Spinal cord (tissue), 10 donors: ENCODE measurements around the gene TSG101. TPM values are rescaled to one million over a fixed set of nuclear protein-coding genes. Genes with fewer than 3 reads are reported as not detected.

Source experiments
- DNase-seq, 6 donors: peaks; one replicate each; pipeline versions ENCODE4 v3.0.0 to v3.0.0-alpha.2; 2013 to 2015; ENCODE audit warnings: low spot score in 6 of 6, low read depth in 4 of 6
- H3K27ac ChIP-seq: one replicate; pipeline ENCODE4 v1.5.1; 2013; ENCODE audit warnings: low read depth, low read length, control low read depth
- H3K27me3 ChIP-seq: one replicate; pipeline ENCODE4 v1.6.1; 2013; ENCODE audit warnings: low read length; ENCODE audit not compliant: control insufficient read depth, insufficient read depth
- H3K36me3 ChIP-seq: one replicate; pipeline ENCODE4 v1.6.1; 2013; ENCODE audit warnings: low read length; ENCODE audit not compliant: control insufficient read depth, insufficient read depth
- H3K4me1 ChIP-seq: one replicate; pipeline ENCODE4 v1.6.1; 2013; ENCODE audit warnings: low read length; ENCODE audit not compliant: control insufficient read depth, insufficient read depth
- H3K4me3 ChIP-seq: one replicate; pipeline ENCODE4 v1.5.1; 2013; ENCODE audit warnings: low read depth, low read length, control low read depth
- H3K9me3 ChIP-seq: one replicate; pipeline ENCODE4 v1.6.1; 2013; ENCODE audit warnings: low read length; ENCODE audit not compliant: control insufficient read depth, insufficient read depth
- WGBS: methylation state at CpG from one replicate; pipeline ENCODE4 v1.1.5; 2013; ENCODE audit warnings: missing lambda C conversion rate; ENCODE audit not compliant: insufficient coverage; 5-methylcytosine and 5-hydroxymethylcytosine counted together
- polyA plus RNA-seq, 2 donors: library from polyadenylated mRNA; unstranded; fragments of 120-200 nt; gene quantifications; one replicate each; pipeline ENCODE4 v1.2.1, GENCODE V29; 2013; ENCODE audit not compliant: insufficient read length in 2 of 2
- total RNA-seq, 2 donors: library from RNA; depleted of rRNA in 1 of 2; stranded (reverse); fragments of 120-200 nt in 1 of 2; fragments of >200 nt in 1 of 2; gene quantifications; one replicate each; pipeline versions ENCODE4 v1.2.3 to v1.2.4, GENCODE V29; 2013 to 2014
- donor health status: healthy.

Gene TSG101
- total and polyA plus RNA-seq, 4 donors, result 75.4 to 110 (median 84.2) TPM

DNA sequence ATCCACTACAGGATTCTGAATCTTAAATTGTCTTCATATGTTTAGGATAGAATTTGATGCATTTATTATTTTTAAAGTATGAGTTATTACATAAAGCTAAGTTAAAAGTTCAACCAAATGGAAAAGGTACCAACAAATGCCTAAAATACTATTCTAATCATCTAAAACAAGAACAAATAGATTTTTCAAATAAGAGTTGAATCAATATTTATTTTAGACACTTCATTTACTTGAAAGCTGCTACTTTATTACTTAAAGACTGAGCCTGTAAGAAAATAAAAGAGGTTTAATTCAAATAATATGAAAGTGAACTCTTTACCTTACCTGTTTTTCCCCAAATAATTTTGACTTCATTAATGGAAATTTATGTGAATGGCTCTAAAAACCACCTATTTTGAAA, 54.2 kb downstream of the TSG101 start:
- Histone ChIP-seq H3K4me1 (no peaks in the 10 kb centered on the region), H3K27me3 (no peaks in the 10 kb centered on the region)

DNA sequence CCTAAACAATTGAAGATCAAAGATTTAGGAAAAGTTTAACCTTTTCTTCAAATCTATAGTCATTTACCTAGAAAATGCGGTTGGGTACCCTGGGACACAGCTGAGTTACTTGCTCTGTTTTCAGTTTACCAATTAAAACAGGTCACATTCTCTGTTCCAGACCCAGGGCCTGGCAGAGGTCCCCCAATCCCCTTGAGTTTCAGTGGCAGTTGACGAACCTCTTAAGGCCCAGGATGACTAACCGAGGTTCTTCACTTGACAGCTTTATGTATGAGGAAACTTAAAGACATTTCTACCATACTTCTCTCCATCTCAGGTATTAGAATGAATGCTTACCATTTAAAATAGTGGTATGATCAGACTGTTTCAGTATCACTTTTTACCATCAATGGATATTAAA, 54.7 kb downstream of the TSG101 start:
- Histone ChIP-seq H3K9me3 (no peaks in the 10 kb centered on the region), H3K4me3 (no peak overlapping the region), H3K27me3 (no peaks in the 10 kb centered on the region), H3K27ac (no peak overlapping the region), H3K36me3 (peaks cover 4% of the 10 kb centered on the region), H3K4me1 (no peaks in the 10 kb centered on the region)
- 90% methylated on average over 2 of the region's 3 CpGs for WGBS
- no peak for DNase-seq

More for the DNA sequence above, 54.2 kb downstream of the TSG101 start:
- H3K9me3 ChIP-seq, result no peaks in the 10 kb centered on the region
- peaks cover 7% of the 10 kb centered on the region for H3K36me3 ChIP-seq
- H3K4me3 ChIP-seq, result no peak overlapping the region
- no peak for DNase-seq
- H3K27ac ChIP-seq, result no peak overlapping the region

DNA sequence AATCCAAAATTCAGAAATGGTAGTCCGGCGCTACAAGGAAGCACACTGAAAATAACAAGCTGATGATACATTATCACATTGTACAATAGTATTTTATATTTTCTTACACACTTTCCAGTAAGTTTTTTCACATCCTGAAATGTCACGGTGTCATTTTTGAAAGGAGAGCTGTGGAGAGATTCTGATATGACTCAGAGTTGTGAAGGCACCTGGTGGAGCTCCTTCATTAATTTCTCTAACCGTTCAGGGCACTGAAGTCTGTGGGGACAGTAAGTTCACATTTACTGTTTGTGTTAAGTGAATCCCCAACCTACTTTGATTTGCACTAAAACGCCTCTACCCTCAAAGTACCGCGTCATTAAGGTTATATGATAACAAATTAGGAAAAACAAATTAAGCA, 57.8 kb downstream of the TSG101 start:
- DNase-seq, result no peak
- Histone ChIP-seq H3K27me3 (no peaks in the 10 kb centered on the region), H3K9me3 (no peaks in the 10 kb centered on the region), H3K4me3 (no peak overlapping the region), H3K4me1 (no peaks in the 10 kb centered on the region), H3K27ac (no peak overlapping the region), H3K36me3 (no peaks in the 10 kb centered on the region)
- WGBS, result no CpG with 5 or more reads among the region's 7 CpGs

DNA sequence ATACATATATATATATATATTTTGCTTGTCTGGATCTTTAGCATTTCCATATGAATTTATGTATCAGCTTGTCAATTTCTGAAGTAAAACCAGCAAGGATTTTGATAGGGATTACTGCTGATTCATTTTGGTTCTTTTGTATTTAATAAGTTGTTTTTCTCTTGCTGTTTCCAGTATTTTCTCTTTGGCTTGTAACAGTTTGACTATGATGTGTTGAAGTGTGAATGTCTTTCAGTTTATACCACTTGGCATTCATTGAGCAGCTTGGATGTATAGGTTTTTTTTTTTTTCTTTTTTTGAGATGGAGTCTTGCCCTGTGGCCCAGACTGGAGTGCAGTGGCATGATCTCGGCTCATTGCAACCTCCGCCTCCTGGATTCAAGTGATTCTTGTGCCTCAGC, 58.7 kb downstream of the TSG101 start:
- DNase-seq, result no peak
- 90% methylated on average over 2 of the region's 2 CpGs for WGBS
- H3K9me3 ChIP-seq, result no peaks in the 10 kb centered on the region
- H3K27ac ChIP-seq, result no peak overlapping the region
- H3K36me3 ChIP-seq, result no peaks in the 10 kb centered on the region
- H3K4me1 ChIP-seq, result no peaks in the 10 kb centered on the region
- H3K27me3 ChIP-seq, result no peaks in the 10 kb centered on the region
- H3K4me3 ChIP-seq, result no peak overlapping the region

DNA sequence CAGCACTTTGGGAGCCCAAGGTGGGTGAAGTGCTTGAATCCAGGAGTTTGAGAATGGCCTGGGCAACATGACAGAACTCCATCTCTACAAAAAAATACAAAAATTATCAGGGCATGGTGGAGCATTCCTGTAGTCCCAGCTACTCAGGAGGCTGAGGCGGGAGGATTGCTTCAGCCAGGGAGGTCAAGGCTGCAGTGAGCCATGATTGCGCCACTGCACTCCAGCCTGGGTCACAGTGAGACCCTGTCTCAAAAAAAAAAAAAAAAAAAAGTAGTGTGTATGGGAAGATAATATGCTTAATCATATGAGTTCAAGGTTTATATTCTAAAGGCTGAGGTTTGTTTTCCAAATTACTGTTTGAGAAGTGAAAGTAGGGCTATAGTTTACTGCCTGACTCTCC, 60.3 kb downstream of the TSG101 start:
- Histone ChIP-seq H3K27me3 (no peaks in the 10 kb centered on the region), H3K36me3 (no peaks in the 10 kb centered on the region), H3K27ac (no peak overlapping the region), H3K4me3 (no peak overlapping the region), H3K9me3 (no peaks in the 10 kb centered on the region), H3K4me1 (no peaks in the 10 kb centered on the region)
- DNase-seq, result no peak
- WGBS, result 100% methylated on average over 1 of the region's 2 CpGs

DNA sequence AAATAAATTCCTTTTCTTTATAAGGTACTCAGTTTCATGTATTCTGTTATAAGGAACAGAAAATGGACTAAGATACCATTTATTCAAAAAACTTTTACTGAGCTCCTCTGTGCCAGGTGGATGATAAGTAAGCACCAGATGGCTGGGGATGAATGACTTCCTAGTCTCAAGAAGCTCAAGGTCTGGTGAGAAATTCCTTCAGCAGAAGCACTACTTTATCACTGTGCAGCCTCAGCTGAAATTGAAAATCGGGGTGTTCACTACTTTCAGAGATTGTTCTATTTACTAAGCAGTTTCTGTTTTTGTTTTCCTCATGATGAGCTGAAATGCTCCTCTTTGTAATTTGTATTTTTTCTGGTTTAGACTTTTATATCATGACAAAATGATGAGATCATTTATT, 63.3 kb downstream of the TSG101 start:
- Histone ChIP-seq H3K4me1 (no peaks in the 10 kb centered on the region), H3K4me3 (no peak overlapping the region), H3K36me3 (no peaks in the 10 kb centered on the region), H3K9me3 (no peaks in the 10 kb centered on the region), H3K27ac (no peak overlapping the region), H3K27me3 (no peaks in the 10 kb centered on the region)
- no CpG with 5 or more reads among the region's 1 CpG for WGBS
- peak in 1 of 6 donors; percentile 4 for DNase-seq

DNA sequence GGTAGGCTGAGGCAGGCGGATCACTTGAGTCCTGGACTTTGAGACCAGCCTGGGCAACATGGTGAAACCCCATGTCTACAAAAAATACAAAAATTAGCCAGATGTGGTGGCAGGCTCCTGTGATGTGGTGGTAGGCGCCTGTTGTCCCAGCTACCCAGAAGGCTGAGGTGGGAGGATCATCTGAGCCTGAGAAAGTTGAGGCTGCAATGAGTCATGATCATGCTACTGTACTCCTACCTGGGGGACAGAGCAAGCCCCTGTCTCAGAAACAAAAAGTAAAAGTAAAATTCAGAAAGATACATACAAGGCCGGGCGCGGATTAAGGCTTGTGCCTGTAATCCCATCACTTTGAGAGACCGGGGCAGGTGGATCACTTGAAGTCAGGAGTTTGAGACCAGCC, 64.8 kb downstream of the TSG101 start:
- Histone ChIP-seq H3K36me3 (no peaks in the 10 kb centered on the region), H3K27ac (no peak overlapping the region), H3K27me3 (no peaks in the 10 kb centered on the region), H3K4me3 (no peak overlapping the region), H3K4me1 (no peaks in the 10 kb centered on the region), H3K9me3 (no peaks in the 10 kb centered on the region)
- WGBS, result 96% methylated on average over 5 of the region's 6 CpGs
- no peak for DNase-seq

DNA sequence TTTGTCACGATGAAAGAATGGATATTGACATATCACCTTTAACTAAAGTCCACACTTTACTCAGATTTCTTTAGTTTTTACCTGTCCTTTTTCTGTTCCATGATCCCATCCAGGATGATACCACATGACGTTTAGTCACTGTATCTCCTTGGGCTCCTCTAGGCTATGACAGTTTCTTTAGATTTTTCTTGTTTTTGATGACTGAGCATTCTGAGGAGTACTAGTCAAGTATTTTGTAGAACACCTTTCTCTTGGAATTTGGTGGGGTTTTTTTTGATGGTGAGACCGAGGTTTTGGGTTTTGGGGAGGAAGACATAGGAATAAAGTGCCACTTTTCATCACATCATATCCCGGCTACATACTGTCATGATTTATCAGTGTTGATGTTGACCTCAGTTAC, 67.1 kb downstream of the TSG101 start:
- Histone ChIP-seq H3K4me1 (peaks cover 5% of the 10 kb centered on the region), H3K27me3 (no peaks in the 10 kb centered on the region), H3K27ac (no peak overlapping the region), H3K36me3 (no peaks in the 10 kb centered on the region), H3K4me3 (no peak overlapping the region), H3K9me3 (no peaks in the 10 kb centered on the region)
- DNase-seq, result no peak
- WGBS, result no CpG with 5 or more reads among the region's 4 CpGs

DNA sequence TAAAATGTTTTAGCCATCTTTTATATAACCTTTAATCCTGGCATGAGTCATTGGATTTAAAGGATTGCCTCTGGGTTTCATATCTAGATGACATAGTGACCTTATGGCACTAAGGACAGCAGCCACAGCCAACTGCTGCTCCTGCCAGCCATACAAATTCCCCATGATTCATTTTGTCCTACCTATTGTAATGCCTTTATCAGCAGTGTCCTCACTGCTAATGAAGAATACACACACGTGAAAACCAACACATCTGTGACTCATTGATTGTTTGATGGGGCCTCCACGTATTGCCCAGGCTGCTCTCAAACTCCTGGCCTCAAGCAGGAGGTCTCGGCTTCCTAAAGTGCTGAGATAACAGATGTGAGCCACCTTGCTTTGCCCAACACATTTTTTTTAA, 69.3 kb downstream of the TSG101 start:
- Histone ChIP-seq H3K36me3 (no peaks in the 10 kb centered on the region), H3K4me3 (no peak overlapping the region), H3K27ac (no peak overlapping the region), H3K4me1 (peaks cover 5% of the 10 kb centered on the region), H3K9me3 (no peaks in the 10 kb centered on the region), H3K27me3 (no peaks in the 10 kb centered on the region)
- DNase-seq, result no peak
- 40% methylated on average over 1 of the region's 3 CpGs for WGBS

DNA sequence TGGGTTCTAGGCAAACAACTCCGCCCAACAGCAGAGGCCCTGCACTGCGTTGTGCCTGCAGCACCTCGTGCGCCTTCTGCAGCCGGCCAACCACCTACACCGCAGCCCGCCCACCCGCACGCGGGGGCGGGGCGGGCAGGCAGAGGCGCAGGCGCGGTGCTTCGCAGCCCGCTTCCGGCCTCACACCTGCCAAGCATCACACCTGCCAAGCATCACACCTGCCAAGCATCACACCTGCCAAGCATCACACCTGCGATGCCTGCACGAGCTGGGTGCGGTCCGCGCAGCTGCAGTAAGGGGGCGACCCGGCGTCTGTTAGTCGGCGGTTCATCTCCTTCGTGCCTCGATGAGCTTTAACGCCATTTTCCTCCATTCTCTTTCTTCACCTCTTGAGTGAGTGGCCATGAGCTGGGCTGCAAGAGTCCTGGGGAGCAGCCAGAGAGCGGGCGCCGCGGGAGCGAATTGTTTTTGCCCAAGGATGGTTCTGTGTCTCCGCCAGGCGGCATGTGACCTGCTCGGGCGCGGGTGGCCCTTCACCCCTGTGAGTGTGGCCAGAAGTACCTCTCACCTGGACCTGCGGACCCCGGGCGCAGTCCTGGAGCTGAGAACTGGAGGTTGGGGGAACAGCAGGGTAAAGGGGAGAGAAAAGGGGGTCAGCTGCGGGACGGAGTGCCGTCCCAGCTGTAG, 70.9 kb downstream of the TSG101 start, which contains the start of gene LDHAL6A:
Gene LDHAL6A, plus strand, starts transcription at position 171 of the 687 bp plus-strand sequence. CDS start 825 bp downstream, outside the sequence.
- Histone ChIP-seq H3K9me3 (no peaks in the 10 kb centered on the region), H3K27me3 (no peaks in the 10 kb centered on the region), H3K4me1 (peaks cover 5% of the 10 kb centered on the region), H3K36me3 (no peaks in the 10 kb centered on the region), H3K4me3 (peak within 1 kb of the TSS; percentile 26), H3K27ac (no peak within 1 kb of the TSS)
- WGBS, result 76% methylated on average over 41 of the region's 47 CpGs
- DNase-seq, result peak in 1 of 6 donors; percentile 40
